Measurements from ENCODE around the gene BCDIN3D.

GRCh38 chr12:49872781-49873181, 29.9 kb upstream of the BCDIN3D start:
- TF ChIP-seq CTCF (IDR thresholded peaks at IDR 0.05) (no peak), POLR2A (IDR thresholded peaks at IDR 0.05) (no peak)
